ENCODE data around the gene TTBK2.
A peak's percentile ranks its signal among the peaks of the same experiment; 100 is the strongest.
"Not testable (repeated sequence)": the region's sequence is repeated elsewhere in the genome, so short reads cannot be mapped to it uniquely, and the experiment has no call there.

Gene TTBK2

DNA sequence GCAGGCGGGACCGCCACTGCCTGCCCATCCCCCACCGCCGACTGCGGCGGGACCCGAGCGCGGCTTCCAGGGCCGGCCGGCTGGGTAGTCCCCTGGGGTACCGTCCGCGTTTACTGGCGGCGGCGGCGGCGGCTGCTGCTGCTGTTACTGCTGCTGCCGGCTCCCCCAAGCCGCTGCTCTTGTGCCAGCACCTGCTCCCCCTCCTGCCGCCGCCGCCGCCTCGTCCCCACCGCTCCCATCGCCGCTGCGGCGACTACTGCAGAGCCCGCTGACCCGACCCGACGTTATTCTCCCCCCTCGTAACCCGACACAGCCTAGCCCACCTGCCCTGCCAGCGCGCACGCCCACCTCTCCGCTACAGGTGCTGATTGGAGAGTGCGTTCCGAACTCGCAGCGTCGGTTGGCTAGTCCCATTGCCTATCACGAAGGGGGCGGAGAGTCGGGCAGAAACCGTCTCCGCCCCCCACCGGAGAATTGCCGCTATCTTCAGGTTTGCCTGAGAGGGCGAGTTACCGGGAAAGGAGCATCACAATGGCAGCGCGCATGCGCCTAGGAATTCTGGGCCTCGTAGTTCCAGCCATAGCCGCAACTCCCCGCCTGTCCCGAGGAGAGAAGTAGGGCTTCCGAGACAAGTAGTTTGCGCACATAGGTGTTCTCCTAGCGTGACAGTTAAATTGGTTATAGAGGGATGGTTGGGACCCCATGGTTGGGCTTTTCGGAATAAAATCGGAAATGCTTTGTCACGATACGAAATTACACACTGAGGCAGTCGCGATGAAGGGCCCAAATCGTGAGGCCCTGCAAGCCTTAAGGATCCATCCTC lies at the start of gene TTBK2:
Gene TTBK2 (minus strand): TSS at position 260 of the 823 bp plus-strand sequence. CDS start 42,161 bp downstream, outside the sequence.
- peak; percentile 85 to 97 (median 92) for DNase-seq

GRCh38 chr15:42964476-42964875 lies 43.9 kb upstream of the TTBK2 start:
- DNase-seq = no peak

GRCh38 chr15:42955518-42955917 lies 34.9 kb upstream of the TTBK2 start:
- DNase-seq = no peak

DNA sequence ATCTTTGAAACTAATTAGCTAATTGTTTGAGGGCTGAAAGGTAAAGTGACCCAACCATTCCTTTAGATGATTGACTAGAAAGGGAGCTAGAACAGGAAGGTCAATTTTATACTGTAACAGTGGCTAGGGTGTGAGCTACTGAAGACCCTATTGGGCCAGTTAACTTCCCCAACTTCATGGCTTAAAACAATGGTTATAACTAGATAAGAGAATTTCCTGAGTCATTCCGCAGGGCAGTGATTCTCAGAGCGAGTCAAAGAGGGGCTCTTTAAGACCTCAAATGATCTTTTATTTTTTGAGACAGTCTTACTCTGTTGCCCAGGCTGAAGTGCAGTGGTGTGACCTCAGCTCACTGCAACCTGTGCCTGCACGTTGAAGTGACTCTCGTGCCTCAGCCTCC lies 33.7 kb upstream of the TTBK2 start:
- DNase-seq = no peak

- DNase-seq = not testable (repeated sequence)
Observed at GRCh38 chr15:42948898-42949297, 28.3 kb upstream of the TTBK2 start.

DNA sequence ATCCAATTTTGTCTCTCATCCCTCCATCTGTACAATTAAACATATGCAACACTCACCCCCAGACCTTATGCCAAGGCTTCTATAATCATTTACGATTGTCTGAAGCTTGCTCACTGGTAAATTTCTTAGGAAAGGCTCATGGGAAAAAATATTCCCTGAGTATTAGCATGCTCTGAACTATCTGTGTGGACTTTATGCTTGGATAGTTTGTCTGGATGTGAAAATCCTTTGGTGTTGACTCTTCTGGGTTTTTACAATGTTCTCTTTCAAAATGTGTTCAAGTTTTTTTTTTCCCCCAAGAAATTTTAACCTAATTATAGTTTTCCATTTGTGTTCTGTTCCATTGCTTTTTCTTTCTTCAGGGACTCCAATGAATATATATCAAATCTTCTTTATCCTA lies 19.9 kb upstream of the TTBK2 start:
- no peak for DNase-seq

DNA sequence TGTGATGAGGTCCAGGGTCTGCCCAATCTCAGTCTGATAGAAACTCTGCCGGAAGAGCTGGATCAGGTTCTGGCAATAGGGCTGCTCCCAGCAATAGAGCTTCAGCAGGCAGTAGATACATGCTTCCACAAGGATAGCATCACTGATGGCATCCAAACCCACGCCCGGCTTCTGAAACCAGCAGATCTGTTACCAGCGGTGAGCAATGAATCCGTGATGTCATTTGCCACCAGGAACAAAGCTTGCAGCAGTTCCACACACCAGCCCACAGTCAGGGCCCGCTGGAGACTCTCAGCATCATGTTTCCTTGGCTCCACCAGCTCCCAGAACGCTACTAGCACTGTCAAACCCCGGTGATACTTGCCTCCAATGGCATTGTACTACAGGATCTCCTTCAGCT lies 19.3 kb upstream of the TTBK2 start:
- DNase-seq = no peak

GRCh38 chr15:42937143-42937542 lies 16.6 kb upstream of the TTBK2 start:
- DNase-seq = no peak

DNA sequence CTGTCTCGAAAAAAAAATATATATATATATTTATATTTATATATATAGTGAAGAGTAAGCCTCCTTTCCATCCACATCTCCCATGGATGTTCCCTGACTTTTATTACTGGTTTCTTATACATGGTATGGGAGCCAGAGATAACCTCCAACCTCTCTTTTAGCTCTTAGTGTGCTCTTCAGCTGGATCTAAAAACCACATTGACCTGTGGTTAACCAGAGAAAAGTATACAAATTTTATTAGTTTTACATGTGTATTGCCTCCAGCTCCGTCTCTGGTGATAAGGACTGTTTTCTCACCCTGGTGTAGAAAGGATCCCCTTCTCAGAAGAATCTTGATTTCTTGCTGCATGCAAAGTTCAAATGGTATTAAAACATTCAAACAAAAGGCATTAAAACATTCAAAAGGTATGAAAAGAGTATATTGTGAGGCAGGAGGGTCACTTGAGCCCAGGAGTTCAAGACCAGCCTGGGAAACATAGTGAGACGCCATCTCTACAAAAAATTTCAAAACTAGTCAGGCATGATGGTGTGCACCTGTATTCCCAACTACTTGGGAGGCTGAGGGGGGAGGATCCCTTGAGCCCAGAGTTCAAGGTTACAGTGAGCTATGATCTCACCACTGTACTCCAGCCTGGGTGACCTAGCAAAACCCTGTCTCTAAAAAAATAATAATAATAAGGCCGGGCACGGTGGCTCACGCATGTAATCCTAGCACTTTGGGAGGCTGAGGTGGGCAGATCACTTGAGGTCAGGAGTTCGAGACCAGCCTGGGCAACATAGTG lies 13.5 kb upstream of the TTBK2 start:
- no peak for DNase-seq

DNA sequence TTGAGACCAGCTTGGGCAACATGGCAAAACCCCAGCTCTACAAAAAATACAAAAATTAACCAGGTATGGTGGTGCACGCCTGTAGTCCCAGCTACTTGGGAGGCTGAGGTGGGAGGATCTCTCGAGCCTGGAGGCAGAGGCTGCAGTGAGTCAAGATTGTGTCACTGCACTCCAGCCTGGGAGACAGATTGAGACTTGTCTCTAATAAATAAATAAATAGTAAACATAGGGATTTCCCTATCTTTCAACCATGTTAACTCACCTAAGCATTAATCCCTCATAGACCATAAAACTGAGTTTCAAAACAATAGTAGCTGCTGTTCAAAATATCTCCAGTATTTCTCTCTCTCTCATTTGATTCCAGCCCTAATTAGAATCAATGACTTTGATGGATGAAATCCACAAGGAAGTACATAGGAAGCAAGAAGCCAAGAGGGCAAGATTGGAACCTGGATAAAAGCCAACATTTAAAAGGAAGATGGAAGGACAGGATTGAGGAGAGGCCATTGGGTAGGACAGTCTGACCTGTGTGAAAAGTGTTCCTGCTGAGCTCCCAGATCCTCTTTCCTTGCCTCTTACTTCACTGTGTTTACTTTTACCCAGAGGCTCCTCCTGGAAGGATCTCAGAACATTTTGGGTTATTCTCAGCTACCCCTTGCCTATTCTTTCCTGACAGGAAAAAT lies 12.4 kb upstream of the TTBK2 start:
- DNase-seq = no peak

GRCh38 chr15:42931702-42932486 lies 11.3 kb upstream of the TTBK2 start:
- DNase-seq = no peak

DNA sequence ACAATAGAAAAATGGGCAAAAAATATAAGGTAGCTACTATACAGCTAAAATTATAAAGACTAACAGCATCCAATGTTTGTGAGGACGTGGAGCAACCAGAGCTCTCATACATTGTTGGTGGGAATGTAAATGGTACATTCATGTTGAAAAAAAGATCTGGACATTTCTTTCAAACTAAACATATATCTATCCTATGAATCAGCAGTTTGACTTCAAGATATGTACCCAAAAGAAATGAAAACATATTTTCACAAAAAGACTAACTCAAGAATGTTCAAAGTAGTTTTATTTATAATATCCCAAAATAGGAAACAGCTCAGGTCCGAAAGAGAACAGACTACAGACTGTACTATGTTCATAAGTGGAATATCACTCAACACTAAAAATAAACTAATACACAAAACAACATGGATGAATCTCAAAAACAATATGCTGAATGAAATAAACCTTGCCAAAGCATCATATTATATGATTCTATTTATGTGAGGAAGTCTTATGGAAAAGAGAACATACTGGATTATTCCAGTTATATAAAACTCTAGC lies 8.8 kb upstream of the TTBK2 start:
- DNase-seq = no peak

DNA sequence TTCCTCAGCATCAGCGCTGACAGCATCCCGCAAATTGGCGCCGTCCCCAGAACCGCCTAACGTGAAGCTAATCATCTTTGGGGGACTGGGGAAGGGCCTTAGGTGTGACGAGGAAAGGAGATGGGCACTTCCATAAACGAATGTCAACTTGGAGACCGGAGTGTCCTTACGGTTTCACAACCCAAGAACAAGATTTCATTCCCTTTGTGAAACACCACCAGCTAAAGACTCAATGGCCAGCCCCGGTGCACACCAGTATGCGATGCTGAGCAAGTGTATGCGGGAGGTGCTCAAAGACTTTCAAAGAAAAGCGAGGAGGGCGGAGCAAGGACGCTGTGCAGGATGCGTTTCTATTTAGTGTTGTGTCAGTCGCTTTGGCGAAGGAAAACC lies 759 bp upstream of the TTBK2 start:
- DNase-seq = peak in 3 of 4 experiments; percentile 8 to 9 (median 8)

DNA sequence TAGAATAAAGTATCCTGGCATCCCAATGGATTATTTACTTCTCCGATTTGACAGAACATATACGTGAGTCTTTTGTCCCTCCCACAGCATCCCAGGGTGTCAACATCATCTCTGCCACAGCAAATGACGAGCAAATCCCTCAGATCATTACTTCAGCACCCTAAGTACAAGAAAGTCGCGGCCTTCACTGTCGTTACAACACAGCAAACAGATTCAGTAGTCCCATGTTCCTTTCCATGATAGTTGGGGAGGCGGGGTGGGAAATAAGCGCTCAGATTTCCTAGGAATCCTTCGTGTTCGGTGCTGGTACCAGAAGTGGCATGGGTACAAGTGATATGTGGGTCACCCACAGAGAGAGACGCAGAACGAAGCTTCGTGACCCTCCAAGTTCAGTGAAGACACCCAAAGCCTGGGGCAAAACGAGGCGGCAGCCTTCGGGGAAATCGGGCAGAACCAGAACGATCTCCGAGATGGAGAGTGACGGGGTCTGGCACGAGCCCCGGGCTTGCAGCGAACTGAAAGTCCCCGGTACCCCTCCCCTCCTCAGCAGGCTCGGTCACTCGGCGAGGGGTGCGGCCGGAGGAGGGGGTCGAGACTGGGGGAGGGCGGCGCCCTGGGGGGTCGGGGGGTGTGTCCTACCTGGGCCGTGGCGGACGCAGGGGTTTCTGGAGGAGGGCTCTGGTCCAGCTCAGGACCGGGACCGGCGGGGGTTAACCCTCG lies 619 bp downstream of the TTBK2 start:
- DNase-seq = peak in 1 of 4 experiments; percentile 32

GRCh38 chr15:42919308-42919707 lies 1.3 kb downstream of the TTBK2 start:
- no peak for DNase-seq

DNA sequence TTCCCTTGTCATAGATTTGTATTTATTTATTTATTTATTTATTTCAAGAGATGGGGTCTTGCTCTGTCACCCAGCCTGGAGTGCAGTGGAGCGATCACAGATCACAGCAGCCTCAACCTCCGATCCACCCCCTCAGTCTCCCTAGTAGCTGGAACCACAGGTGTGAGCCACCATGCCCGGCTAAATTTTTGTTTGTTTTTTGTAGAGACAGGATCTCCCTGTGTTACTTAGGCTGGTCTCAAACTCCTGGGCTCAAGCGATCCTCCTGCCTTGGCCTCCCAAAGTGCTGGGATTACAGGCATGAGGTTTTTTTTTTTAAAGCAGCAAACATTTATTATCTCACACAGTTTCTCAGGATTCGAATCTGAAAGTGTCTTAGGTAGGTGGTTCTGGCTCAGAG lies 2.5 kb downstream of the TTBK2 start:
- DNase-seq = no peak

GRCh38 chr15:42915654-42916315 lies 4.8 kb downstream of the TTBK2 start:
- no peak for DNase-seq

DNA sequence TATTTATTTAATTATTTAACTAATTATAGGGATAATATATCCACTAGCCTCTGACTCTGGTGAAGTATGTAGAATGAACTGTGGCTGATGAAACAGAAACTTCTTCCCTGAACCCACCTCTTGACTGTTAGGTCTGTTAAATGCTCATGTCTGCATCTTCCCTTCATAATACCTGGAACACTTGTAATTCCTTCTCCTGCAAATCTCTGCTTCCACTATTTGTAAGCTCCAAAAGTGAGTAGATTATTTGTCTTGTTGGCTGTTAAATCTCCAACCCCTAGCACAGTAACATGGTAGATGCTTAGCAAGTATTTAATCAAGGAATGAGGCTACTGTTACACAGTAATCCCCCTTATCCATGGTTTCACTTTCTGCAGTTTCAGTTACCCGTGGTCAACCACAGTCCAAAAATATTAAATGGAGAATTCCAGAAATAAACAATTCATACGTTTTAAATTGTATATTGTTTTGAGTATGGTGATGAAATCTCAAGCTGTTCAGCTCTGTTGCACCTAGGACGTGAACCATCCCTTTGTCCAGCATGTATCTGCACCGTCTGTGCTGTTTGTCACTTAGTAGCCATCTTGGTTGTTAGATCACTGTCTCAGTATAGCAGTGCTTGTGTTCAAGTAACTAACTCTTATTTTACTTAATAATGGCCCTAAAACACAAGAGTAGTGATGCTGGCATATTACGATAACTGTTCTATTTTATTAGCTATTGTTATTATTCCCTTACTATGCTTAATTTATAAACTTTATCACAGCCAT lies 5.7 kb downstream of the TTBK2 start:
- DNase-seq = no peak

GRCh38 chr15:42911058-42911592 lies 9.5 kb downstream of the TTBK2 start:
- DNase-seq = no peak

DNA sequence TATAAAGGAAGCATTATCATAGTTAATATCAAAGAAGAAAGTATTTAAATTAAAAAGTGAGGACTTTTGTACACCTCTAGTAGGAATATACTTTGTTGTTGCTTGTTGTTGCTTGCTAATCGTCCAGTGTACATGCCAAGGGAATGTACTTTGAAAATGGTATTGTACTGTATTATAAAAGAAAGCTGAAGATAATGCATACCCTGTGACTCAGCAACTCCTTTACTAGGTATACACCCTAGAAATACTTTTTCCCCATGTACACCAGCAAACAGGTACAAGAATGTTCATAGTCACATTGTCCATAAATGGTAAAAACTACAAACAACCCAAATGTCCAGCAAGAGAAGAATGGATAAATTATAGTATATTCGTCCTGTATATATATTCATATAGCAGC lies 12.0 kb downstream of the TTBK2 start:
- no peak for DNase-seq
